Stimulated activated CD4-positive, alpha-beta T cell treated with anti-CD3 and anti-CD28 coated beads, Interleukin-1b, Interleukin-23, amount 100 ng/mL, for 1 hour (primary cell): ENCODE results near the gene ACOT7.
"Not testable (repeated sequence)": the region's sequence is repeated elsewhere in the genome, so short reads cannot be mapped to it uniquely, and the experiment has no call there.

Experiments
- DNase-seq, 2 donors: peaks; one replicate each; pipeline ENCODE4 v3.0.0-alpha.2; 2020; ENCODE audit warnings: low read depth in 2 of 2

ACOT7 gene

GRCh38 chr1:6393400-6394187, at the start of gene ACOT7:
Gene ACOT7 (minus strand): TSS chr1:6393767. CDS start chr1:6393399, 368 bp downstream.
- DNase-seq: peak; percentile 81 to 89

GRCh38 chr1:6441586-6441985, 48.0 kb upstream of the ACOT7 start:
- no peak for DNase-seq

GRCh38 chr1:6440198-6441126, 46.9 kb upstream of the ACOT7 start:
- peak in 1 of 2 donors; percentile 50 for DNase-seq

GRCh38 chr1:6438047-6438525, 44.5 kb upstream of the ACOT7 start:
- DNase-seq: peak in 1 of 2 donors; percentile 47

- DNase-seq: not testable (repeated sequence)
Observed at GRCh38 chr1:6437012-6437700, 43.6 kb upstream of the ACOT7 start.

- DNase-seq: not testable (repeated sequence)
Observed at GRCh38 chr1:6436277-6436676, 42.7 kb upstream of the ACOT7 start.

GRCh38 chr1:6435547-6435946, 42.0 kb upstream of the ACOT7 start:
- no peak for DNase-seq

- no peak for DNase-seq
Observed at GRCh38 chr1:6435129-6435528, 41.6 kb upstream of the ACOT7 start.

GRCh38 chr1:6434186-6434585, 40.6 kb upstream of the ACOT7 start:
- DNase-seq: no peak

- DNase-seq: not testable (repeated sequence)
Observed at GRCh38 chr1:6431645-6432579, 38.3 kb upstream of the ACOT7 start.

GRCh38 chr1:6429660-6430411, 36.3 kb upstream of the ACOT7 start:
- DNase-seq: not testable (repeated sequence)

- DNase-seq: not testable (repeated sequence)
Observed at GRCh38 chr1:6428453-6428852, 34.9 kb upstream of the ACOT7 start.

GRCh38 chr1:6427441-6428390, 34.1 kb upstream of the ACOT7 start:
- DNase-seq: no peak

GRCh38 chr1:6426972-6427350, 33.4 kb upstream of the ACOT7 start:
- no peak for DNase-seq

- DNase-seq: no peak
Observed at GRCh38 chr1:6426277-6426971, 32.9 kb upstream of the ACOT7 start.

GRCh38 chr1:6425658-6426057, 32.1 kb upstream of the ACOT7 start:
- DNase-seq: no peak

GRCh38 chr1:6424619-6425593, 31.3 kb upstream of the ACOT7 start, which contains the start of gene ESPN:
Gene ESPN (plus strand): TSS chr1:6424776. CDS start chr1:6424956, 180 bp downstream.
- DNase-seq: no peak
